Measurements from ENCODE around the gene TTC34.

Gene TTC34

GRCh38 chr1:2625311-2625710, 176.2 kb downstream of the TTC34 start:
- DNase-seq (ENCODE audit: low read depth): no peak

GRCh38 chr1:2624735-2625300, 176.7 kb downstream of the TTC34 start:
- no peak for DNase-seq (ENCODE audit: low read depth)

- no peak for DNase-seq (ENCODE audit: low read depth)
These were observed 177.7 kb downstream of the TTC34 start for GRCh38 chr1:2623571-2624337.

- DNase-seq (ENCODE audit: low read depth): no peak
These were observed 183.5 kb downstream of the TTC34 start for GRCh38 chr1:2617971-2618470.

- no peak for DNase-seq (ENCODE audit: low read depth)
These were observed 187.3 kb downstream of the TTC34 start for GRCh38 chr1:2614145-2614544.

GRCh38 chr1:2612591-2613365, 188.7 kb downstream of the TTC34 start:
- no peak for DNase-seq (ENCODE audit: low read depth)

- no peak for DNase-seq (ENCODE audit: low read depth)
These were observed 189.7 kb downstream of the TTC34 start for GRCh38 chr1:2611621-2612437.

GRCh38 chr1:2611031-2611501, 190.4 kb downstream of the TTC34 start:
- peak; percentile 21 for DNase-seq (ENCODE audit: low read depth)

GRCh38 chr1:2610036-2610959, 191.2 kb downstream of the TTC34 start:
- no peak for DNase-seq (ENCODE audit: low read depth)

- no peak for DNase-seq (ENCODE audit: low read depth)
These were observed 192.0 kb downstream of the TTC34 start for GRCh38 chr1:2609319-2610035.

- no peak for DNase-seq (ENCODE audit: low read depth)
These were observed 193.8 kb downstream of the TTC34 start for GRCh38 chr1:2607641-2608091.

GRCh38 chr1:2606881-2607621, 194.4 kb downstream of the TTC34 start:
- no peak for DNase-seq (ENCODE audit: low read depth)

- DNase-seq (ENCODE audit: low read depth): no peak
These were observed 195.1 kb downstream of the TTC34 start for GRCh38 chr1:2606396-2606880.

- DNase-seq (ENCODE audit: low read depth): no peak
These were observed 195.7 kb downstream of the TTC34 start for GRCh38 chr1:2605509-2606395.

- DNase-seq (ENCODE audit: low read depth): no peak
These were observed 196.5 kb downstream of the TTC34 start for GRCh38 chr1:2604844-2605508.

GRCh38 chr1:2604156-2604843, 197.2 kb downstream of the TTC34 start:
- DNase-seq (ENCODE audit: low read depth): no peak
